Endothelial cell of umbilical vein (primary cell): Measurements from ENCODE around the gene LRCH1. TPM values are rescaled to one million over a fixed set of nuclear protein-coding genes. Genes with fewer than 3 reads are reported as not detected.

Source experiments
- BruUV-seq: library from RNA; stranded (reverse); fragments of 400-500 nt; replicated peaks from 2 replicates; lab custom pipeline; 2021; lab: Mats Ljungman, UMichigan
- CTCF ChIA-PET: fragments of 300-600, 350-600 bp; sonication (Branson Sonifier 250); formaldehyde crosslinking; loops from one replicate; lab custom pipeline; 2021; ENCODE audit warnings: antibody characterized with exemption, inconsistent platforms; lab: Charles Lee
- POLR2A ChIA-PET: fragments of 300-600, 350-600 bp; sonication (Branson Sonifier 250); formaldehyde crosslinking; loops from one replicate; lab custom pipeline; 2021; ENCODE audit warnings: antibody characterized with exemption, inconsistent platforms; lab: Charles Lee
- DNase-seq: peaks from one replicate; pipeline ENCODE4 v3.0.0-alpha.2; 2011; ENCODE audit warnings: low read depth, low spot score
- FAIRE-seq: peaks from 2 replicates; lab custom pipeline; 2011; peaks lifted over from hg19 to GRCh38; lab: Jason Lieb, UNC
- H2AFZ ChIP-seq: 2 replicates; pipeline ENCODE4 v1.6.0; 2012; ENCODE audit warnings: low read depth, low read length, control low read depth, inconsistent platforms
- H3K27ac ChIP-seq: 2 replicates; pipeline ENCODE4 v1.5.1; 2011; ENCODE audit warnings: low read depth, mild to moderate bottlenecking, control low read depth, low read length, moderate library complexity; ENCODE audit not compliant: insufficient read depth
- H3K27me3 ChIP-seq, 2 experiments: 2 replicates each; pipeline versions ENCODE4 v1.6.0 to v1.6.1; 2011; ENCODE audit warnings: low read length in 2 of 2, mixed read lengths in 1 of 2; ENCODE audit not compliant: control insufficient read depth in 2 of 2, insufficient read depth in 2 of 2
- H3K36me3 ChIP-seq, 2 experiments: 2 replicates in 1 of 2; 3 replicates in 1 of 2; pipeline ENCODE4 v1.5.1; 2011; ENCODE audit warnings: low read length in 2 of 2, mild to moderate bottlenecking in 1 of 2, moderate library complexity in 1 of 2; ENCODE audit not compliant: control insufficient read depth in 2 of 2, insufficient read depth in 2 of 2; ENCODE audit errors: extremely low read depth in 1 of 2
- H3K4me1 ChIP-seq: 3 replicates; pipeline ENCODE4 v1.5.1; 2011; ENCODE audit warnings: mild to moderate bottlenecking, low read length; ENCODE audit not compliant: control insufficient read depth, insufficient read depth; ENCODE audit errors: extremely low read depth
- H3K4me2 ChIP-seq: 2 replicates; pipeline ENCODE4 v1.6.1; 2011; ENCODE audit warnings: low read length, control low read depth, mixed read lengths; ENCODE audit not compliant: insufficient read depth
- H3K4me3 ChIP-seq, 3 experiments: fragments of 200-600 bp in 1 of 3; sonication (generic), shearing (Covaris generic) in 1 of 3; replicated peaks in 1 of 3; 2 replicates each; pipeline ENCODE4 v1.5.1; 2011 to 2016; ENCODE audit warnings: control low read depth in 3 of 3, low read length in 3 of 3, mild to moderate bottlenecking in 2 of 3, inconsistent platforms in 1 of 3, low read depth in 1 of 3, moderate library complexity in 1 of 3; ENCODE audit not compliant: insufficient read depth in 1 of 3
- H3K79me2 ChIP-seq: 2 replicates; pipeline ENCODE4 v1.6.0; 2012; ENCODE audit warnings: low read length, inconsistent platforms; ENCODE audit not compliant: control insufficient read depth, insufficient read depth
- H3K9ac ChIP-seq: replicated peaks from 2 replicates; pipeline ENCODE3; 2011; ENCODE audit warnings: low read length, control low read depth; ENCODE audit not compliant: insufficient read depth; ENCODE audit errors: extremely low read depth
- H3K9me1 ChIP-seq: replicated peaks from 3 replicates; pipeline ENCODE4 v1.6.0; 2011; ENCODE audit warnings: mild to moderate bottlenecking, low read length; ENCODE audit not compliant: control insufficient read depth, insufficient read depth; ENCODE audit errors: extremely low read depth
- H3K9me3 ChIP-seq: replicated peaks from 2 replicates; pipeline ENCODE4 v1.5.1; 2012; ENCODE audit warnings: low read length, inconsistent platforms; ENCODE audit not compliant: control insufficient read depth, insufficient read depth
- H4K20me1 ChIP-seq: replicated peaks from 2 replicates; pipeline ENCODE3; 2011; ENCODE audit warnings: mild to moderate bottlenecking, low read length; ENCODE audit not compliant: control insufficient read depth, insufficient read depth; ENCODE audit errors: extremely low read depth
- CTCF ChIP-seq, 2 donors: IDR thresholded peaks; 1 replicate in 1 of 2; 2 replicates in 1 of 2; pipeline ENCODE4 v1.5.1; 2011; ENCODE audit warnings: low read length in 2 of 2, mild to moderate bottlenecking in 2 of 2, moderate library complexity in 2 of 2, control low read depth in 1 of 2, inconsistent platforms in 1 of 2, low read depth in 1 of 2; ENCODE audit not compliant: insufficient read depth in 1 of 2; ENCODE audit errors: extremely low read depth in 1 of 2
- EZH2 ChIP-seq: IDR thresholded peaks from 2 replicates; pipeline ENCODE4 v1.6.1; 2012; ENCODE audit warnings: borderline replicate concordance, low read depth, mild to moderate bottlenecking, moderate library complexity, low read length, inconsistent platforms; ENCODE audit not compliant: severe bottlenecking
- FOS ChIP-seq: IDR thresholded peaks from 2 replicates; pipeline ENCODE4 v1.6.1; 2011; ENCODE audit warnings: mild to moderate bottlenecking, low read length, moderate library complexity, borderline replicate concordance; ENCODE audit not compliant: insufficient read depth
- GATA2 ChIP-seq: IDR thresholded peaks from 2 replicates; pipeline ENCODE4 v1.7.0; 2011; ENCODE audit warnings: low read depth, mild to moderate bottlenecking, moderate library complexity, mixed read lengths, low read length; ENCODE audit not compliant: insufficient read length, insufficient read depth
- JUN ChIP-seq: IDR thresholded peaks from 2 replicates; pipeline ENCODE4 v1.6.1; 2011; ENCODE audit warnings: borderline replicate concordance, low read depth; ENCODE audit not compliant: insufficient read length, insufficient read depth
- MAX ChIP-seq: IDR thresholded peaks from 2 replicates; pipeline ENCODE4 v1.6.1; 2011; ENCODE audit not compliant: insufficient read depth, insufficient read length
- MYC ChIP-seq: IDR thresholded peaks from one replicate; pipeline ENCODE4 v1.6.1; 2011; ENCODE audit warnings: mild to moderate bottlenecking, low read depth, low read length
- POLR2A ChIP-seq: IDR thresholded peaks from 2 replicates; pipeline ENCODE4 v1.6.1; 2012; ENCODE audit warnings: low read depth, mild to moderate bottlenecking, control low read depth, low read length
- POLR2AphosphoS5 ChIP-seq: IDR thresholded peaks from 2 replicates; pipeline ENCODE4 v1.6.1; 2012; ENCODE audit warnings: low read depth, mild to moderate bottlenecking, control low read depth, low read length, moderate library complexity; ENCODE audit not compliant: insufficient read depth
- dilution Hi-C: fragments of 300-500 bp; cut with MboI; formaldehyde crosslinking; loops from one replicate; pipeline ENCODE4 v1.15.0; 2019; ENCODE audit warnings: low sequenced_read_pairs; ENCODE audit not compliant: extremely low pct_ligation_motif_present
- intact Hi-C: fragments of 100-400 bp; cut with micrococcal nuclease; formaldehyde crosslinking; loops from one replicate; pipeline ENCODE4 v1.10.0; 2022
- polyA plus RNA-seq, 4 experiments: library from polyadenylated mRNA; depleted of rRNA in 3 of 4; stranded (reverse) in 3 of 4; unstranded in 1 of 4; fragments of >200 nt; gene quantifications; 2 replicates each; pipeline versions ENCODE4 v1.2.1 to v1.2.3, GENCODE V29; 2011 to 2012; ENCODE audit warnings: missing spikeins in 1 of 4
- total RNA-seq: library from RNA; stranded (reverse); gene quantifications from 2 replicates; pipeline ENCODE4 v1.2.3, GENCODE V29; 2021

LRCH1 gene
- total and polyA plus RNA-seq, 2 donors (not counting 3 experiments of a cell fraction or from before 2014, with no cell fraction given) = 5.4 to 16.5 TPM

- no peak for FAIRE-seq
- no peaks in the 10 kb centered on the region for H3K9me3 ChIP-seq
- H3K27ac ChIP-seq = no peak overlapping the region
- ChIA-PET POLR2A (interaction anchor here (0.6 kb wide), 1 partner anchor 178 kb away, joined by 3 read pairs; no protein-coding TSS in a partner anchor), CTCF (interaction anchor here (1.0 to 1.2 kb wide), 2 partner anchors 23 to 147 kb away, joined by 3 to 6 read pairs; no protein-coding TSS in a partner anchor)
- H3K9ac ChIP-seq = no peak overlapping the region
- dilution Hi-C loops (no loop called here), intact Hi-C loops (no loop called here)
- no peaks in the 10 kb centered on the region for H3K9me1 ChIP-seq
- H3K4me2 ChIP-seq = no peak overlapping the region
- H4K20me1 ChIP-seq = no peaks in the 10 kb centered on the region
- no TSS peak for BruUV-seq
- no peak for TF ChIP-seq POLR2AphosphoS5
- TF ChIP-seq MYC = no peak
- TF ChIP-seq MAX = no peak
- no peak for TF ChIP-seq FOS
- no peak for TF ChIP-seq GATA2
- no peak for TF ChIP-seq EZH2
- TF ChIP-seq POLR2A = no peak
- no peak for TF ChIP-seq JUN
- TF ChIP-seq CTCF (IDR thresholded peaks at IDR 0.05; ENCODE audit: extremely low read depth in 1 of 2, insufficient read depth in 1 of 2, low read depth in 1 of 2, low read length in 2 of 2) = no peak
- H3K4me1 ChIP-seq = no peaks in the 10 kb centered on the region
- DNase-seq = no peak
- H3K36me3 ChIP-seq = peaks cover 2 to 14% of the 10 kb centered on the region in 2 experiments
- no peaks in the 10 kb centered on the region for H3K79me2 ChIP-seq
- no peaks in the 10 kb centered on the region for H3K27me3 ChIP-seq
- no peak overlapping the region for H3K4me3 ChIP-seq
- no peak overlapping the region for H2AFZ ChIP-seq
Observed at GRCh38 chr13:46698014-46698413, 145.0 kb downstream of the LRCH1 start.
